ENCODE measurements around the gene HLA-DMA. TPM values are rescaled to one million over a fixed set of nuclear protein-coding genes. Genes with fewer than 3 reads are reported as not detected.

Gene HLA-DMA
- total and polyA plus RNA-seq, 2 of the 4 experiments (the other 2 are of a cell fraction), result 2.3 to 8.3 TPM

GRCh38 chr6:32946893-32947292 is 6.0 kb downstream of the HLA-DMA start (continued):
- TF ChIP-seq USF2 (IDR thresholded peaks at IDR 0.05; ENCODE audit: low read depth, low read length), result no peak
- no peak for TF ChIP-seq BHLHE40 (IDR thresholded peaks at IDR 0.05; ENCODE audit: low read depth, low read length)
- TF ChIP-seq NFE2L2 (IDR thresholded peaks at IDR 0.05; ENCODE audit: low read depth, low read length), result no peak

GRCh38 chr6:32945953-32946352 is 6.9 kb downstream of the HLA-DMA start:
- no peak overlapping the region for H2AK9ac ChIP-seq (replicated peaks; ENCODE audit: low read depth, low read length, poor library complexity)
- no peaks in the 10 kb centered on the region for H3K27me3 ChIP-seq (ENCODE audit: control insufficient read depth, insufficient read depth, low read length)
- no TSS peak for BruUV-seq (replicated peaks)
- dilution Hi-C loops (cut with HindIII; ENCODE audit: low sequenced_read_pairs, unreplicated experiment) (no loop called here), intact Hi-C loops (cut with micrococcal nuclease) (no loop called here), in situ Hi-C loops (cut with MboI; ENCODE audit: low sequenced_read_pairs) (no loop called here)
- H2AK5ac ChIP-seq (ENCODE audit: low read depth, low read length), result no peak overlapping the region
- H3K9ac ChIP-seq (ENCODE audit: low read depth, low read length), result no peak overlapping the region
- no peak overlapping the region for H2BK15ac ChIP-seq (ENCODE audit: low read depth, low read length)
- no peak overlapping the region for H3K18ac ChIP-seq (ENCODE audit: low read depth, low read length)
- H3K36me3 ChIP-seq (ENCODE audit: control insufficient read depth, insufficient read depth, low read length), result no peaks in the 10 kb centered on the region
- POLR2A ChIA-PET (ENCODE audit: unreplicated experiment), result no interaction called here
- no peak overlapping the region for H3K14ac ChIP-seq (replicated peaks; ENCODE audit: low read depth, low read length)
- H2BK120ac ChIP-seq (ENCODE audit: low read depth, low read length), result no peak overlapping the region
- H4K5ac ChIP-seq (ENCODE audit: low read depth, low read length), result no peak overlapping the region
- peaks cover 6% of the 10 kb centered on the region for H3K9me1 ChIP-seq (ENCODE audit: insufficient read depth, low read length)
- H3K27ac ChIP-seq (ENCODE audit: insufficient read depth, low read length), result no peak overlapping the region
- no peak overlapping the region for H3K4ac ChIP-seq (ENCODE audit: low read depth, low read length)
- no peak overlapping the region for H2AFZ ChIP-seq (replicated peaks; ENCODE audit: low read length, poor library complexity)
- H4K8ac ChIP-seq (ENCODE audit: low read depth in 2 of 2, low read length in 2 of 2), result no peak overlapping the region
- H3K56ac ChIP-seq (ENCODE audit: extremely low read depth, insufficient read depth, low read length), result no peak overlapping the region
- peaks cover 9% of the 10 kb centered on the region for H3K4me1 ChIP-seq (ENCODE audit: control insufficient read depth, insufficient read depth, low read length)
- no peaks in the 10 kb centered on the region for H4K20me1 ChIP-seq (ENCODE audit: insufficient read depth, low read length)
- H4K91ac ChIP-seq (ENCODE audit: insufficient read depth, low read depth, low read length), result no peak overlapping the region
- H3K4me3 ChIP-seq (ENCODE audit: insufficient read depth, low read depth, low read length), result no peak overlapping the region
- CTCF ChIA-PET, result no interaction called here
- H3K9me3 ChIP-seq (ENCODE audit: control insufficient read depth, insufficient read depth, low read length), result no peaks in the 10 kb centered on the region
- ATAC-seq (ENCODE audit: low read depth) (no peak), DNase-seq (no peak)
- H2BK20ac ChIP-seq (ENCODE audit: low read depth, low read length), result no peak overlapping the region
- no peak overlapping the region for H3K4me2 ChIP-seq (ENCODE audit: low read depth, low read length)
- H3K79me1 ChIP-seq (ENCODE audit: low read depth in 1 of 2, low read length in 2 of 2), result no peaks in the 10 kb centered on the region
- H3K23ac ChIP-seq (ENCODE audit: low read depth, low read length), result no peak overlapping the region
- TF ChIP-seq RCOR1 (IDR thresholded peaks at IDR 0.05; ENCODE audit: insufficient replicate concordance, low read length) (no peak), MAZ (IDR thresholded peaks at IDR 0.05; ENCODE audit: borderline replicate concordance, low read depth, low read length) (no peak), CEBPB (IDR thresholded peaks at IDR 0.05; ENCODE audit: low read depth, low read length) (no peak), USF2 (IDR thresholded peaks at IDR 0.05; ENCODE audit: low read depth, low read length) (no peak), SMC3 (IDR thresholded peaks at IDR 0.05; ENCODE audit: low read depth, low read length) (no peak), MXI1 (IDR thresholded peaks at IDR 0.05; ENCODE audit: borderline replicate concordance, low read depth, low read length) (no peak), CHD1 (IDR thresholded peaks at IDR 0.05; ENCODE audit: low read depth, low read length) (no peak), ELK1 (IDR thresholded peaks at IDR 0.05; ENCODE audit: borderline replicate concordance, low read depth, low read length) (no peak), POLR2A (IDR thresholded peaks at IDR 0.05; ENCODE audit: low read depth, low read length) (no peak), CTCF (conservative IDR thresholded peaks at IDR 0.05; ENCODE audit: low read depth, low read length) (no peak), FOS (IDR thresholded peaks at IDR 0.05; ENCODE audit: low read depth, low read length) (no peak), RFX5 (IDR thresholded peaks at IDR 0.05; ENCODE audit: low read depth, low read length) (no peak)
- H2BK5ac ChIP-seq (ENCODE audit: low read depth, low read length, poor library complexity, severe bottlenecking), result peak overlapping the region; percentile 65
